MCF 10A (cell line): ENCODE measurements around the gene LMAN2. TPM values are rescaled to one million over a fixed set of nuclear protein-coding genes. Genes with fewer than 3 reads are reported as not detected.

Experiments used
- BruUV-seq: library from RNA; stranded (reverse); fragments of 400-500 nt; replicated peaks from 2 replicates; lab custom pipeline; 2021; lab: Mats Ljungman, UMichigan
- CTCF ChIA-PET: fragments of 300-600 bp; sonication (Branson Sonifier 250); formaldehyde crosslinking; extraction: SDS; loops from one replicate; lab custom pipeline; 2021; ENCODE audit warnings: antibody characterized with exemption, inconsistent platforms; lab: Yijun Ruan, JAX
- POLR2A ChIA-PET: fragments of 300-600, 350-650 bp; sonication (Branson Sonifier 250); formaldehyde crosslinking; extraction: SDS; loops from one replicate; lab custom pipeline; 2020; ENCODE audit warnings: antibody characterized with exemption, inconsistent platforms; lab: Yijun Ruan, JAX
- DNase-seq: peaks from one replicate; pipeline ENCODE4 v3.0.0-alpha.2; 2018; ENCODE audit not compliant: unreplicated experiment
- H3K27ac Mint-ChIP-seq: one replicate; pipeline ENCODE4 v1.8.0; 2022; ENCODE audit warnings: mild to moderate bottlenecking, low read depth, mixed read lengths; ENCODE audit not compliant: unreplicated experiment
- H3K27me3 Mint-ChIP-seq: one replicate; pipeline ENCODE4 v1.8.0; 2022; ENCODE audit warnings: mixed read lengths; ENCODE audit not compliant: insufficient read depth, unreplicated experiment
- H3K36me3 Mint-ChIP-seq: one replicate; pipeline ENCODE4 v1.8.0; 2022; ENCODE audit warnings: mild to moderate bottlenecking, moderate library complexity, mixed read lengths; ENCODE audit not compliant: insufficient read depth, unreplicated experiment
- H3K4me1 Mint-ChIP-seq: one replicate; pipeline ENCODE4 v1.8.0; 2022; ENCODE audit warnings: mixed read lengths; ENCODE audit not compliant: insufficient read depth, unreplicated experiment
- H3K4me3 Mint-ChIP-seq: one replicate; pipeline ENCODE4 v1.8.0; 2022; ENCODE audit warnings: mild to moderate bottlenecking, moderate library complexity, mixed read lengths; ENCODE audit not compliant: unreplicated experiment
- H3K9me3 Mint-ChIP-seq: one replicate; pipeline ENCODE4 v1.8.0; 2022; ENCODE audit warnings: mixed read lengths; ENCODE audit not compliant: unreplicated experiment
- CTCF ChIP-seq: fragments of 200-600 bp; IDR thresholded peaks from one replicate; pipeline ENCODE4 v1.8.0; 2022; ENCODE audit warnings: antibody characterized with exemption, mild to moderate bottlenecking; ENCODE audit not compliant: unreplicated experiment
- intact Hi-C: fragments of 100-400 bp; cut with micrococcal nuclease; formaldehyde crosslinking; loops from 2 replicates; pipeline ENCODE4 v1.14.1; 2022
- total RNA-seq: library from RNA; stranded (reverse); gene quantifications from 2 replicates; pipeline ENCODE4 v1.2.3, GENCODE V29; 2022

Gene LMAN2
- total RNA-seq, 1 experiment from 2014 or later: 221 TPM

- Mint-ChIP-seq H3K27ac (no peak overlapping the region), H3K9me3 (no peaks in the 10 kb centered on the region), H3K27me3 (no peaks in the 10 kb centered on the region), H3K4me1 (peaks cover 30% of the 10 kb centered on the region), H3K4me3 (no peak overlapping the region), H3K36me3 (no peaks in the 10 kb centered on the region)
- intact Hi-C loops: no loop called here
- TF ChIP-seq CTCF: no peak
- BruUV-seq: no TSS peak
- POLR2A ChIA-PET: interaction anchor here (1.2 to 1.9 kb wide), 2 partner anchors 35 to 95 kb away, joined by 5 read pairs; no protein-coding TSS in a partner anchor
- CTCF ChIA-PET: interaction anchor here (0.6 to 4.4 kb wide), 5 partner anchors 15 to 222 kb away, joined by 3 to 22 read pairs (median 4); no protein-coding TSS in a partner anchor
- no peak for DNase-seq
Observed at GRCh38 chr5:177354256-177354655, 2.8 kb upstream of the LMAN2 start.

- no peaks in the 10 kb centered on the region for H3K9me3 Mint-ChIP-seq
- H3K36me3 Mint-ChIP-seq: no peaks in the 10 kb centered on the region
Observed at GRCh38 chr5:177353093-177353492, 1.6 kb upstream of the LMAN2 start.

GRCh38 chr5:177350776-177351391 lies 584 bp downstream of the LMAN2 start:
- peaks cover 27% of the 10 kb centered on the region for H3K4me1 Mint-ChIP-seq
- ChIA-PET CTCF (interaction anchor here (0.6 to 5.2 kb wide), 11 partner anchors 11 to 52 kb away, joined by 3 to 44 read pairs (median 9); no protein-coding TSS in a partner anchor), POLR2A (interaction anchor here (0.6 to 4.1 kb wide), 27 partner anchors 10 to 1279 kb away, joined by 3 to 58 read pairs (median 4); partner anchors contain the start of genes DDX41, GRK6, PDLIM7 and PRELID1)
- intact Hi-C loops: no loop called here
- H3K4me3 Mint-ChIP-seq: peak overlapping the region; percentile 93
- no peak for TF ChIP-seq CTCF
- H3K27me3 Mint-ChIP-seq: no peaks in the 10 kb centered on the region
- H3K9me3 Mint-ChIP-seq: no peaks in the 10 kb centered on the region
- peak overlapping the region; percentile 98 for H3K27ac Mint-ChIP-seq
- BruUV-seq: TSS peak; percentile 44
- peaks cover 19% of the 10 kb centered on the region for H3K36me3 Mint-ChIP-seq
- no peak for DNase-seq

More at GRCh38 chr5:177353093-177353492, 1.6 kb upstream of the LMAN2 start:
- no peaks in the 10 kb centered on the region for H3K27me3 Mint-ChIP-seq
- H3K4me3 Mint-ChIP-seq: peak overlapping the region; percentile 10
- intact Hi-C loops: no loop called here
- peaks cover 24% of the 10 kb centered on the region for H3K4me1 Mint-ChIP-seq
- ChIA-PET POLR2A (interaction anchor here (2.0 to 4.1 kb wide), 5 partner anchors 8 to 52 kb away, joined by 15 to 58 read pairs (median 29); partner anchors contain the start of genes PRELID1 and RAB24), CTCF (interaction anchor here (1.2 to 5.2 kb wide), 5 partner anchors 18 to 50 kb away, joined by 4 to 44 read pairs (median 22); no protein-coding TSS in a partner anchor)
- no peak for DNase-seq
- H3K27ac Mint-ChIP-seq: no peak overlapping the region
- BruUV-seq: no TSS peak
- TF ChIP-seq CTCF: no peak

GRCh38 chr5:177349762-177350161 lies 1.7 kb downstream of the LMAN2 start:
- no peak for TF ChIP-seq CTCF
- peaks cover 30% of the 10 kb centered on the region for H3K36me3 Mint-ChIP-seq
- no peaks in the 10 kb centered on the region for H3K27me3 Mint-ChIP-seq
- POLR2A ChIA-PET: interaction anchor here (0.6 to 4.1 kb wide), 8 partner anchors 21 to 608 kb away, joined by 3 to 58 read pairs (median 7); partner anchors contain the start of genes PRELID1 and RAB24
- BruUV-seq: no TSS peak
- H3K9me3 Mint-ChIP-seq: no peaks in the 10 kb centered on the region
- no peak for DNase-seq
- peak overlapping the region; percentile 98 for H3K27ac Mint-ChIP-seq
- H3K4me3 Mint-ChIP-seq: peak overlapping the region; percentile 93
- CTCF ChIA-PET: interaction anchor here (0.6 to 5.2 kb wide), 9 partner anchors 15 to 811 kb away, joined by 3 to 44 read pairs (median 8); no protein-coding TSS in a partner anchor
- intact Hi-C loops: no loop called here
- peaks cover 27% of the 10 kb centered on the region for H3K4me1 Mint-ChIP-seq
